ENCODE data around the gene KCNQ5. TPM values are rescaled to one million over a fixed set of nuclear protein-coding genes. Genes with fewer than 3 reads are reported as not detected.

KCNQ5 gene
- total RNA-seq, 1 donor from 2014 or later, result 0.08 TPM

DNA sequence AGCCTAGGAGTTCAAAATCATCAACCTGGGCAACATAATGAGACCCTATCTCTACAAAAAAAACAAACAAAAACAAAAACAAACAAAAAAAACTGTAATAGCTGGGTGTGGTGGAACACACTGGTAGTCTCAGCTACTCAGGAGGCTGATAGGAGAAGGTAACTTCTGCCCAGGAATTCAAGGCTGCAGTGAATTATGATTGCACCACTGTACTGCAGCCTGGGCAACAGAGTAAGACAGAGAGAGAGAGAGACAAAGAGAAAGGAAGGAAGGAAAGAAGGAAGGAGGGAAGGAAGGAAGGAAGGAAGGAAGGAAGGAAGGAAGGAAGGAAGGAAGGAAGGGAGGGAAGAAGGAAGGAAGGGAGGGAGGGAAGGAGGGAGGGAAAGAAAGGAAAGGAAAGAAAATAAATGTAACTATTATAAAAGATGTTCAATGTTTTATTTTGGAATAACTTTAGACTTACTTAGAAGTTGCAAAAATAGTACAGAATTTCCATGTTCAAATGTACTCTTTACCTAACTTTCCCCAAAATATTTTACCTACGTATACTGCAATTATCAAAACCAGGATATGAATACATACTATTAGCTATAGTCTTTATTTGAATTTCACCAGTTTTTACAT is 428.2 kb downstream of the KCNQ5 start:
- Mint-ChIP-seq H3K27ac (ENCODE audit: unreplicated experiment) (no peak overlapping the region), H3K4me1 (ENCODE audit: unreplicated experiment) (no peaks in the 10 kb centered on the region), H3K4me3 (ENCODE audit: unreplicated experiment) (no peak overlapping the region), H3K36me3 (ENCODE audit: low read depth, unreplicated experiment) (no peaks in the 10 kb centered on the region), H3K27me3 (ENCODE audit: unreplicated experiment) (peaks cover 1% of the 10 kb centered on the region), H3K9me3 (ENCODE audit: unreplicated experiment) (no peaks in the 10 kb centered on the region)
- no peak for TF ChIP-seq CTCF (IDR thresholded peaks at IDR 0.05; ENCODE audit: unreplicated experiment)
- DNase-seq (ENCODE audit: low spot score), result no peak

DNA sequence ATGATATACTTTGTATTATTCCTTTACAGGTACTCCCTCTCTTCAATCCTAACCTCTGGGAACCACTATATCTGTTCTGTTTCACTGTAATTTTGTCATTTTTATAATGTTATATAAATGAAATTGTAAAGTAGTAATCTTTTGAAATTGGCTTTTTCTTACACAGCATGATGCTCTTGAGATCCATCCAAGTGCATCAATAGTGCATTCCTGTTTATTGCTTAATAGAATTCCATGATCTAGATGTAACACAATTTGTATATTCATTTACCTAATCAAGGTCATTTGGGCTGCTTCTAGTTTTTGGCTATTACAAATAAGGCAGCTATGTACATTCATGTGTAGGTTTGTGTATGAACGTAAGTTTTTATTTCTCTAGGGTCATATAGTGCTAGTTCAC is 428.8 kb downstream of the KCNQ5 start:
- Mint-ChIP-seq H3K27me3 (ENCODE audit: unreplicated experiment) (peaks cover 1% of the 10 kb centered on the region), H3K9me3 (ENCODE audit: unreplicated experiment) (no peaks in the 10 kb centered on the region), H3K4me1 (ENCODE audit: unreplicated experiment) (no peaks in the 10 kb centered on the region), H3K4me3 (ENCODE audit: unreplicated experiment) (no peak overlapping the region), H3K36me3 (ENCODE audit: low read depth, unreplicated experiment) (no peaks in the 10 kb centered on the region), H3K27ac (ENCODE audit: unreplicated experiment) (no peak overlapping the region)
- no peak for DNase-seq (ENCODE audit: low spot score)
- no peak for TF ChIP-seq CTCF (IDR thresholded peaks at IDR 0.05; ENCODE audit: unreplicated experiment)

- Mint-ChIP-seq H3K36me3 (ENCODE audit: low read depth, unreplicated experiment) (no peaks in the 10 kb centered on the region), H3K27ac (ENCODE audit: unreplicated experiment) (no peak overlapping the region), H3K9me3 (ENCODE audit: unreplicated experiment) (no peaks in the 10 kb centered on the region), H3K4me3 (ENCODE audit: unreplicated experiment) (no peak overlapping the region), H3K4me1 (ENCODE audit: unreplicated experiment) (no peaks in the 10 kb centered on the region), H3K27me3 (ENCODE audit: unreplicated experiment) (peaks cover 1% of the 10 kb centered on the region)
- TF ChIP-seq CTCF (IDR thresholded peaks at IDR 0.05; ENCODE audit: unreplicated experiment), result no peak
- DNase-seq (ENCODE audit: low spot score), result no peak
Measured at GRCh38 chr6:73051147-73051546, 429.3 kb downstream of the KCNQ5 start.

- Mint-ChIP-seq H3K4me3 (ENCODE audit: unreplicated experiment) (no peak overlapping the region), H3K9me3 (ENCODE audit: unreplicated experiment) (no peaks in the 10 kb centered on the region), H3K36me3 (ENCODE audit: low read depth, unreplicated experiment) (no peaks in the 10 kb centered on the region), H3K27me3 (ENCODE audit: unreplicated experiment) (peaks cover 1% of the 10 kb centered on the region), H3K27ac (ENCODE audit: unreplicated experiment) (no peak overlapping the region), H3K4me1 (ENCODE audit: unreplicated experiment) (no peaks in the 10 kb centered on the region)
- no peak for TF ChIP-seq CTCF (IDR thresholded peaks at IDR 0.05; ENCODE audit: unreplicated experiment)
- DNase-seq (ENCODE audit: low spot score), result no peak
Measured at GRCh38 chr6:73054958-73055357, 433.1 kb downstream of the KCNQ5 start.

DNA sequence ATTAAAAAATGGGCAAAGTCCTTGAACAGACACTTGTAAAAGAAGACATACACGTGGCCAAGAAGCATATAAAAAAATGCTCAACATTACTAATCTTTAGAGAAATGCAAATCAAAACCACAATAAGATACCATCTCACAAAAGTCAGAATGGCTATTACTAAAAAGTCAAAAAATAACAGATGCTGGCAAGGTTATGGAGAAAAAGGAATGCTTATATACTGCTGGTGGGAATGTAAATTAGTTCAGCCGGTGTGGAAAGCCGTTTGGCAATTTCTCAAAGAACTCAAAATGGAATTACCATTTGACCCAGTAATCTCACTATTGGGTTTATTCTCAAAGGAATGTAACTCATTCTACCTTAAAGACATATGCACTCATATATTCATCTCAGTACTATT is 436.9 kb downstream of the KCNQ5 start:
- H3K27me3 Mint-ChIP-seq (ENCODE audit: unreplicated experiment), result peaks cover 1% of the 10 kb centered on the region
- TF ChIP-seq CTCF (IDR thresholded peaks at IDR 0.05; ENCODE audit: unreplicated experiment), result no peak
- H3K36me3 Mint-ChIP-seq (ENCODE audit: low read depth, unreplicated experiment), result no peaks in the 10 kb centered on the region
- H3K9me3 Mint-ChIP-seq (ENCODE audit: unreplicated experiment), result no peaks in the 10 kb centered on the region
- no peak for DNase-seq (ENCODE audit: low spot score)
- no peaks in the 10 kb centered on the region for H3K4me1 Mint-ChIP-seq (ENCODE audit: unreplicated experiment)
- H3K27ac Mint-ChIP-seq (ENCODE audit: unreplicated experiment), result no peak overlapping the region
- H3K4me3 Mint-ChIP-seq (ENCODE audit: unreplicated experiment), result no peak overlapping the region

Measured in endothelial cell (in vitro differentiated cells).